Astrocyte (in vitro differentiated cells and primary cell): ENCODE results near the gene VAV2.

Source experiments
- CTCF ChIP-seq: IDR thresholded peaks from 2 replicates; pipeline ENCODE4 v1.5.1; 2011; ENCODE audit warnings: low read depth, mild to moderate bottlenecking, inconsistent platforms, low read length, moderate library complexity; ENCODE audit not compliant: insufficient read depth
- EZH2 ChIP-seq: IDR thresholded peaks from 2 replicates; pipeline ENCODE4 v1.6.1; 2012; ENCODE audit warnings: mild to moderate bottlenecking, low read length, inconsistent platforms; ENCODE audit not compliant: insufficient read depth

GRCh38 chr9:133863257-133863592, 128.9 kb downstream of the VAV2 start:
- TF ChIP-seq CTCF (no peak), EZH2 (no peak)
